Right lobe of liver (tissue), 4 donors: ENCODE results near the gene VPS8.

Experiments
- CTCF ChIP-seq, 4 donors: fragments of 200-600 bp in 3 of 4; fragments of 450-650 bp in 1 of 4; IDR thresholded peaks; one replicate each; pipeline versions ENCODE4 v1.5.1 to v1.8.0; 2016 to 2022; ENCODE audit warnings: antibody characterized with exemption in 4 of 4, mild to moderate bottlenecking in 2 of 4
- POLR2A ChIP-seq: fragments of 450-650 bp; IDR thresholded peaks from one replicate; pipeline ENCODE4 v1.6.1; 2017; ENCODE audit warnings: antibody characterized with exemption, mild to moderate bottlenecking
- donor health status: DM: no; HTN: no; CAD: no.
- donor health status: DM: no; HTN: no; CAD: no.
- donor health status: DM: no; HTN: yes; CAD: no.

DNA sequence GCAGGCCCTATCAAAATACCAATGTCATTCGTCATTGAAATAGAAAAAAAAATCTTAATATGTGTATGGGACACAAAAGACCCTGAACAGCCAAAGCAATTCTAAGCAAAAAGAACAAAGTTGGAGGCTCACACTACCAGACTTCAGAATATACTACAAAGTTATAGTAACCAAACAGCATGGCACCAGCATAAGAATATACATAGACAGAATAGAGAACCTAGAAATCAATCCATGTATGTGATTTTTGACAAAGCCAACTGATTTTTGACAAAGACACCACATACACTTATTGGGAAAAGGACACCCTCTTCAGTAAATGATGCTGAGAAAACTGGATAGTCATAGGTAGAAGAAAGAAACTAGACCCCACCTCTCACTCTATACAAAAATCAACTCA, 245.9 kb downstream of the VPS8 start:
- no peak for TF ChIP-seq CTCF (IDR thresholded peaks at IDR 0.05)
- no peak for TF ChIP-seq POLR2A
